Activated T-cell treated with anti-CD3 and anti-CD28 coated beads, Interleukin-2, amount 50 U/mL, for 72 hours (primary cell): ENCODE results near the gene RCL1. TPM values are rescaled to one million over a fixed set of nuclear protein-coding genes. Genes with fewer than 3 reads are reported as not detected.
"Not testable (repeated sequence)": the region's sequence is repeated elsewhere in the genome, so short reads cannot be mapped to it uniquely, and the experiment has no call there.

Source experiments
- ATAC-seq, 2 donors: fragments of 150-1000 bp; cut with Tn5 transposase; replicated peaks in 1 of 2; 2 replicates each; pipeline ENCODE4 v1.10.0; 2021; ENCODE audit warnings: moderate library complexity in 2 of 2, mild to moderate bottlenecking in 1 of 2
- DNase-seq, 2 donors: peaks; one replicate each; pipeline ENCODE4 v3.0.0; 2021 to 2022; ENCODE audit warnings: mixed read lengths in 1 of 2
- H3K27ac Mint-ChIP-seq: one replicate; pipeline ENCODE4 v1.8.0; 2022; ENCODE audit warnings: mild to moderate bottlenecking, moderate library complexity, mixed read lengths
- H3K27me3 Mint-ChIP-seq: one replicate; pipeline ENCODE4 v1.8.0; 2022; ENCODE audit warnings: low read depth, mixed read lengths
- H3K36me3 Mint-ChIP-seq, 2 donors: one replicate each; pipeline ENCODE4 v1.8.0; 2022; ENCODE audit warnings: mixed read lengths in 2 of 2, mild to moderate bottlenecking in 1 of 2; ENCODE audit not compliant: insufficient read depth in 2 of 2
- H3K4me1 Mint-ChIP-seq: one replicate; pipeline ENCODE4 v1.8.0; 2022; ENCODE audit warnings: low read depth, mixed read lengths
- H3K4me3 Mint-ChIP-seq, 2 donors: one replicate each; pipeline ENCODE4 v1.8.0; 2022; ENCODE audit warnings: mild to moderate bottlenecking in 2 of 2, mixed read lengths in 2 of 2, moderate library complexity in 2 of 2
- H3K9me3 Mint-ChIP-seq, 2 donors: one replicate each; pipeline ENCODE4 v1.8.0; 2022; ENCODE audit warnings: mixed read lengths in 2 of 2
- total RNA-seq, 2 donors: library from RNA; stranded (reverse); gene quantifications; one replicate each; pipeline ENCODE4 v1.2.3, GENCODE V29; 2022

The RCL1 gene
- 10 to 100 TPM; 29.7 to 38.8 TPM for total RNA-seq

DNA sequence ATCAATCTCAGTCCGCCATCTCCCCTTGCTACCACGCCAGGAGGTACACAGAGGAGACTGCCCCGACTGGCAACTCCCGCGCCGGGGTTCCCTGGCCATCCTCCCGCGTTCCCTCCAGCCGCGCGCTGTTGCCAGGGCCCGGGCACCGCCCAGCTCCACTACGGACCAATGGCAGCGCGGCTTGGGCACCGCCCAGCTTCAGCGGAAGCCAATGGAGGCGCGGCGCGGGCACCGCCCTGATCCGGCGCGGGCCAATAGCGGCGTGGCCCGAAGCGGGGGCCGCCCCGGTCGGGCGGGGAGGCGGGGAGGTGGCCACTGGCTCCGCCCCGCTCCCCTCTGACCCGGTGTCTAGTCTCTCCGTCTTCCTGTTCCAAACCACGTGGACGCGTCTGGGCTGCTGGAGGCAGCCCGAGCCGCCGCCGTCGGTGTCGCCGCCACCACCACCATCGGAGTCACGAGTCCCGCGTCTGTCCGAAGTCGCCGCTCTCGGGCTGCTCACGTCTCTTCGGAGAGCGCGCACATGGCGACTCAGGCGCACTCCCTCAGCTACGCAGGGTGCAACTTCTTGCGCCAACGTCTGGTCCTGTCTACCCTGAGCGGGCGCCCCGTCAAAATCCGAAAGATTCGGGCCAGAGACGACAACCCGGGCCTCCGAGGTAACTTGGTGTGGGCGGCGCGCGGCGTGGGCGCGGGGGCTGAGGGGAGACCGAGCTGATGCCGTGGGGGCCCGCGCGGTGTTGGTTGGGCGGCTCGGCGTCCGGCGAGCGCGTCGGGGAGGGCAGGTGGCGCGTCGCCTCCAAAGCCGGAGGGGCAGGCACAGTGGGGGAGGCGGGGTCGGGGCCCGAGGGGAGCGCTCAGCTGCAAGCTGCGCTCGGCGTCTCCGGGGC is at the start of gene RCL1:
Gene RCL1 (plus strand): TSS at position 373 of the 887 bp plus-strand sequence. CDS start 148 bp downstream, at position 521.
- Mint-ChIP-seq H3K27ac (peak within 1 kb of the TSS; percentile 86), H3K9me3 (peaks cover 0 to 2% of the 10 kb centered on the region in 2 donors), H3K4me3 (peak within 1 kb of the TSS; percentile 85 to 99), H3K27me3 (no peaks in the 10 kb centered on the region), H3K36me3 (no peaks in the 10 kb centered on the region), H3K4me1 (peaks cover 69% of the 10 kb centered on the region)
- ATAC-seq, result peak; percentile 94 to 95
- peak; percentile 98 to 99 for DNase-seq

DNA sequence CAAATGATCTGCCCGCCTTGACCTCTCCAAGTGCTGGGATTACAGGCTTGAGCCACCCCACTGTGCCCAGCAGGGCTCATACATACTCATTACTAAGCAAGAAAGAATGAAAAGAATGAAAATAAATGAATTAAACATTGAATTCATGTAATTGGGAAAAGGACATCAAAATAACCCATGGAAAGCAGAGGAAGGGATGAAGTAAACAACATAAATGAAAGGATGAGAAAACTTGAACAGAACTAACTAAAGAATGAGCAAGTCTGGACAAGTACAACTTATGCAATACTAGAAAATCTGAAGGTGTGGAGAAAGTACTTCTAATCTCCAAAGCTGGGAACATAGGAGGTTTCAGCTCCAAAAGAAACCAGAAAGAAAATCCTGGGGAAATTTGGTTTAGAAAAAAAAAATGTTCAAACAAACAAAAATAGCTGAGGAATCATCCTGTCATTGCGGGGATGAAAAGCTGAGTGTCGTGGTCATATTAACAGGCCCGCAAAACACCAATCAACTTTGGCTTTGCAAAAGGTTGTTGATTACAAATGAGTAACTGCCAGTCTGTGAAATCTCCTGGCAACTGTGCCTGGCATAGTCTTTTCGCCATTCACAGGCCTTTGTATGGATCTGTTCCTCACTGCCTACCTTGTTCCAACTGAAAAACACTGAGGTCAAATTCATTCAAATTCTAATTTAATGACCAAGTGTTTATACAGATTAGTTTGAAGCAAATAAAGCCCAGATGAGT is 49.4 kb upstream of the RCL1 start:
- no peak for ATAC-seq
- Mint-ChIP-seq H3K27ac (no peak overlapping the region), H3K36me3 (peaks cover 6 to 7% of the 10 kb centered on the region in 2 donors), H3K9me3 (peaks cover 1 to 3% of the 10 kb centered on the region in 2 donors), H3K4me1 (peaks cover 58% of the 10 kb centered on the region), H3K27me3 (no peaks in the 10 kb centered on the region), H3K4me3 (peak overlapping the region in 1 of 2 donors; percentile 3)
- DNase-seq, result no peak

- Mint-ChIP-seq H3K4me1 (peaks cover 45% of the 10 kb centered on the region), H3K36me3 (no peaks in the 10 kb centered on the region), H3K4me3 (peak overlapping the region in 1 of 2 donors; percentile 38), H3K9me3 (peaks cover 1 to 3% of the 10 kb centered on the region in 2 donors), H3K27me3 (no peaks in the 10 kb centered on the region), H3K27ac (peak overlapping the region; percentile 39)
- ATAC-seq, result peak; percentile 22 to 47
- no peak for DNase-seq
Measured at GRCh38 chr9:4746278-4747030, 46.3 kb upstream of the RCL1 start.

GRCh38 chr9:4748612-4749011 is 44.1 kb upstream of the RCL1 start:
- Mint-ChIP-seq H3K9me3 (peaks cover 1 to 3% of the 10 kb centered on the region in 2 donors), H3K27me3 (no peaks in the 10 kb centered on the region), H3K36me3 (no peaks in the 10 kb centered on the region), H3K4me3 (no peak overlapping the region), H3K4me1 (peaks cover 27% of the 10 kb centered on the region), H3K27ac (no peak overlapping the region)
- ATAC-seq (peak in 1 of 2 donors; percentile 49), DNase-seq (no peak)

GRCh38 chr9:4750023-4750673 is 42.6 kb upstream of the RCL1 start:
- Mint-ChIP-seq H3K36me3 (no peaks in the 10 kb centered on the region), H3K4me3 (no peak overlapping the region), H3K4me1 (peaks cover 21% of the 10 kb centered on the region), H3K27me3 (no peaks in the 10 kb centered on the region), H3K9me3 (no peaks in the 10 kb centered on the region), H3K27ac (no peak overlapping the region)
- ATAC-seq (peak in 1 of 2 donors; percentile 39), DNase-seq (no peak)

GRCh38 chr9:4754530-4754929 is 38.2 kb upstream of the RCL1 start:
- DNase-seq, H3K36me3 Mint-ChIP-seq, H3K27ac Mint-ChIP-seq, H3K4me3 Mint-ChIP-seq, ATAC-seq, H3K9me3 Mint-ChIP-seq, H3K4me1 Mint-ChIP-seq, H3K27me3 Mint-ChIP-seq: not testable (repeated sequence)

- peaks cover under 1% of the 10 kb centered on the region for H3K27me3 Mint-ChIP-seq
- no peak overlapping the region for H3K4me3 Mint-ChIP-seq
- DNase-seq (no peak), ATAC-seq (no peak)
- H3K9me3 Mint-ChIP-seq, result no peaks in the 10 kb centered on the region
- H3K36me3 Mint-ChIP-seq, result no peaks in the 10 kb centered on the region
- no peak overlapping the region for H3K27ac Mint-ChIP-seq
- no peaks in the 10 kb centered on the region for H3K4me1 Mint-ChIP-seq
Measured at GRCh38 chr9:4755026-4755609, 37.6 kb upstream of the RCL1 start.

- ATAC-seq, result no peak
- H3K27ac Mint-ChIP-seq, result no peak overlapping the region
- no peaks in the 10 kb centered on the region for H3K4me1 Mint-ChIP-seq
- no peaks in the 10 kb centered on the region for H3K9me3 Mint-ChIP-seq
- no peak overlapping the region for H3K4me3 Mint-ChIP-seq
- no peaks in the 10 kb centered on the region for H3K36me3 Mint-ChIP-seq
- no peak for DNase-seq
- peaks cover 12% of the 10 kb centered on the region for H3K27me3 Mint-ChIP-seq
Measured at GRCh38 chr9:4756420-4756819, 36.3 kb upstream of the RCL1 start.

GRCh38 chr9:4760122-4760521 is 32.6 kb upstream of the RCL1 start:
- Mint-ChIP-seq H3K36me3 (no peaks in the 10 kb centered on the region), H3K27me3 (peaks cover 16% of the 10 kb centered on the region), H3K4me3 (no peak overlapping the region), H3K9me3 (no peaks in the 10 kb centered on the region), H3K27ac (no peak overlapping the region), H3K4me1 (peaks cover 11% of the 10 kb centered on the region)
- ATAC-seq (no peak), DNase-seq (no peak)

GRCh38 chr9:4762108-4762885 is 30.4 kb upstream of the RCL1 start:
- Mint-ChIP-seq H3K9me3 (no peaks in the 10 kb centered on the region), H3K27me3 (peaks cover 16% of the 10 kb centered on the region), H3K4me1 (peaks cover 11% of the 10 kb centered on the region), H3K36me3 (no peaks in the 10 kb centered on the region), H3K4me3 (peak overlapping the region; percentile 69 to 83), H3K27ac (peak overlapping the region; percentile 64)
- ATAC-seq, result peak; percentile 82 to 85
- peak; percentile 80 to 81 for DNase-seq

DNA sequence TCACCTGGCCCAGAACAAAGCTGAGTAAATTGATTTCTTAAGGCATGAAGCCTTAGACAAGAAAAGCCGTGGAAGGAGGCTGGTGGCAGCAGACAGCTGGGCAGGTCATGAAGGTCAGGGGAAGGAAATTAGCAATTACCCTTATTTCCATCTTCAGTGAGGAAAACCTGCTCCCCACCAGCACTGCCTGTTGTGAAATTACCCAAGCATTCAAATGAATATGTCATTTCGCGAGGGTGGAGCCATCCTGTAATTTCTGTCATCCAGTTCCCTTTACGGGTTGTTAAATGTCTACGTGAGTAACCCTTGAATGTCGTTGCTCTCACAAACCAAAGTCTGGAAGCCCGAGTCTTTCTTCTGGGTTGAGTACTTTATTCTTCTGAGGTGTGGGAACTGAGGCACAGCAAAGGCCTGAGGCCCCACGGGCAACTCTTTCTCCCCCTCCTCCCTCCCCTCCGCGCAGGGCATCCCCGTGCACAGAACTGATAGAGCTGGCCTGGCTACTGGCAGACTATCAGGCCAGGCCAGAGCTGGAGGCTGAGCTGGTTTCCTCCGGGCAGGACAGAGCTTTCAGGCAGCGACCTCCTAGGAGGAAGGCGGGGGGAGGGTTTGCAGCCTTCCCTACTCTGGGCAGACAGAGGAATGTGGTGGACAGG is 29.7 kb upstream of the RCL1 start:
- DNase-seq, result no peak
- no peaks in the 10 kb centered on the region for H3K36me3 Mint-ChIP-seq
- no peaks in the 10 kb centered on the region for H3K9me3 Mint-ChIP-seq
- peaks cover 11% of the 10 kb centered on the region for H3K4me1 Mint-ChIP-seq
- peaks cover 16% of the 10 kb centered on the region for H3K27me3 Mint-ChIP-seq
- peak overlapping the region; percentile 69 to 83 for H3K4me3 Mint-ChIP-seq
- peak overlapping the region; percentile 64 for H3K27ac Mint-ChIP-seq
- peak; percentile 32 to 44 for ATAC-seq
